ENCODE measurements around the gene BDH2.

GRCh38 chr4:103100691-103101090 is 1.1 kb upstream of the BDH2 start:
- TF ChIP-seq EZH2 (IDR thresholded peaks at IDR 0.05; ENCODE audit: low read length, missing control alignments) = no peak
- TF ChIP-seq, protein P1, sequence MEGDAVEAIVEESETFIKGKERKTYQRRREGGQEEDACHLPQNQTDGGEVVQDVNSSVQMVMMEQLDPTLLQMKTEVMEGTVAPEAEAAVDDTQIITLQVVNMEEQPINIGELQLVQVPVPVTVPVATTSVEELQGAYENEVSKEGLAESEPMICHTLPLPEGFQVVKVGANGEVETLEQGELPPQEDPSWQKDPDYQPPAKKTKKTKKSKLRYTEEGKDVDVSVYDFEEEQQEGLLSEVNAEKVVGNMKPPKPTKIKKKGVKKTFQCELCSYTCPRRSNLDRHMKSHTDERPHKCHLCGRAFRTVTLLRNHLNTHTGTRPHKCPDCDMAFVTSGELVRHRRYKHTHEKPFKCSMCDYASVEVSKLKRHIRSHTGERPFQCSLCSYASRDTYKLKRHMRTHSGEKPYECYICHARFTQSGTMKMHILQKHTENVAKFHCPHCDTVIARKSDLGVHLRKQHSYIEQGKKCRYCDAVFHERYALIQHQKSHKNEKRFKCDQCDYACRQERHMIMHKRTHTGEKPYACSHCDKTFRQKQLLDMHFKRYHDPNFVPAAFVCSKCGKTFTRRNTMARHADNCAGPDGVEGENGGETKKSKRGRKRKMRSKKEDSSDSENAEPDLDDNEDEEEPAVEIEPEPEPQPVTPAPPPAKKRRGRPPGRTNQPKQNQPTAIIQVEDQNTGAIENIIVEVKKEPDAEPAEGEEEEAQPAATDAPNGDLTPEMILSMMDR (conservative IDR thresholded peaks at IDR 0.05 in 1 of 2, IDR thresholded peaks at IDR 0.05 in 1 of 2; ENCODE audit: low read depth in 1 of 2, low read length in 2 of 2) = no peak
